Measurements from ENCODE around the gene MAN1A1. TPM values are rescaled to one million over a fixed set of nuclear protein-coding genes. Genes with fewer than 3 reads are reported as not detected.

Gene MAN1A1
- total and polyA plus RNA-seq, 2 experiments from 2014 or later: 2.0 to 8.7 TPM

DNA sequence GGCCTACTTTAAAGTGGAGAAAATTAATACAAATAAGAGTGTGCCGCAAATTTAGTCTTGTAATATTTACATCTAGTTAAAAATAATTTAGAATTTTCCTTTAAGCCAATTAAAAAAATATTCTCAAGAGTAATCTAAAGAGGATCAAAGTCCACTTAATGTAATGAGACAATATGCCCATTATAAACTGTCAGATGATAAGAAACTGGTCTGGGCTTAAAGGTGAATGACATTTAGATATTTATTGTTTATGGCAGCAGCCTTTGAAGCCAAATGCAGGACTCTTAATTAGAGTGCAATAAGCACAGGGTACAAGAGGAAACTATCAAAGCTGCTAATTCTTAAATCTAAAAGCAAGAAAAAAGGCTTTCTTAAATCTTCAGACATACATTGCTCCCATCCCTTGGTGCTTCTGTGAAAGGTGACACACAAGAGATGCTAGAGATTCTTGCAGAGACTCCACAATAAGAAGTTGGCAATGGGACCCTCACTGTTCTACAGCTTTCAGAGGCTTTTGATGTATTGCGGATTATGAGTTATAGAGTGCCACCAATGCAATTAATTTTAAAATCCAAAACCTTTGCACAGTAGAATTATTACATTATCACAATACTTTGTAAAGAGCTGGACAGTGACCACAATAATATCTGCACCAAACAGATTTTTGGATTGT lies 116.1 kb downstream of the MAN1A1 start:
- H3K36me3 ChIP-seq (ENCODE audit: insufficient read depth): no peaks in the 10 kb centered on the region
- ATAC-seq: no peak
- H3K4me2 ChIP-seq: no peak overlapping the region
- Mint-ChIP-seq H3K9me3 (peaks cover 5% of the 10 kb centered on the region), H3K36me3 (ENCODE audit: low read depth) (peaks cover 10% of the 10 kb centered on the region; the same call in 2 of the 3 replicates), H3K4me3 (no peak overlapping the region), H3K27ac (no peak overlapping the region), H3K27me3 (ENCODE audit: insufficient read depth, low read depth, poor library complexity) (no peaks in the 10 kb centered on the region), H3K4me1 (no peaks in the 10 kb centered on the region; the same call in 2 of the 3 replicates)
- no peak for DNase-seq (ENCODE audit: low spot score)
- H3K79me2 ChIP-seq (replicated peaks; ENCODE audit: insufficient read depth): no peaks in the 10 kb centered on the region
- no peaks in the 10 kb centered on the region for H4K20me1 ChIP-seq (replicated peaks; ENCODE audit: insufficient read depth)
- H3F3A ChIP-seq (replicated peaks; ENCODE audit: low read depth): no peaks in the 10 kb centered on the region
- no peak overlapping the region for H3K4me3 ChIP-seq
- no peaks in the 10 kb centered on the region for H3K4me1 ChIP-seq (ENCODE audit: insufficient read depth)
- no peak overlapping the region for H3K27ac ChIP-seq (ENCODE audit: low read depth)
- TF ChIP-seq STAT1 (IDR thresholded peaks at IDR 0.05; ENCODE audit: unreplicated experiment) (no peak), CREB1 (CRISPR knock-in tag; IDR thresholded peaks at IDR 0.05; ENCODE audit: low read depth) (no peak), JUNB (IDR thresholded peaks at IDR 0.05; ENCODE audit: unreplicated experiment) (no peak), NANOG (IDR thresholded peaks at IDR 0.05; ENCODE audit: borderline replicate concordance) (no peak), EZH2 (IDR thresholded peaks at IDR 0.05; ENCODE audit: low read depth, unreplicated experiment) (no peak), POLR2AphosphoS5 (IDR thresholded peaks at IDR 0.05; ENCODE audit: low read depth) (no peak), ZNF462 (CRISPR knock-in tag; IDR thresholded peaks at IDR 0.05) (no peak), ZNF114 (CRISPR knock-in tag; IDR thresholded peaks at IDR 0.05) (no peak)
- TF ChIP-seq, protein P1, sequence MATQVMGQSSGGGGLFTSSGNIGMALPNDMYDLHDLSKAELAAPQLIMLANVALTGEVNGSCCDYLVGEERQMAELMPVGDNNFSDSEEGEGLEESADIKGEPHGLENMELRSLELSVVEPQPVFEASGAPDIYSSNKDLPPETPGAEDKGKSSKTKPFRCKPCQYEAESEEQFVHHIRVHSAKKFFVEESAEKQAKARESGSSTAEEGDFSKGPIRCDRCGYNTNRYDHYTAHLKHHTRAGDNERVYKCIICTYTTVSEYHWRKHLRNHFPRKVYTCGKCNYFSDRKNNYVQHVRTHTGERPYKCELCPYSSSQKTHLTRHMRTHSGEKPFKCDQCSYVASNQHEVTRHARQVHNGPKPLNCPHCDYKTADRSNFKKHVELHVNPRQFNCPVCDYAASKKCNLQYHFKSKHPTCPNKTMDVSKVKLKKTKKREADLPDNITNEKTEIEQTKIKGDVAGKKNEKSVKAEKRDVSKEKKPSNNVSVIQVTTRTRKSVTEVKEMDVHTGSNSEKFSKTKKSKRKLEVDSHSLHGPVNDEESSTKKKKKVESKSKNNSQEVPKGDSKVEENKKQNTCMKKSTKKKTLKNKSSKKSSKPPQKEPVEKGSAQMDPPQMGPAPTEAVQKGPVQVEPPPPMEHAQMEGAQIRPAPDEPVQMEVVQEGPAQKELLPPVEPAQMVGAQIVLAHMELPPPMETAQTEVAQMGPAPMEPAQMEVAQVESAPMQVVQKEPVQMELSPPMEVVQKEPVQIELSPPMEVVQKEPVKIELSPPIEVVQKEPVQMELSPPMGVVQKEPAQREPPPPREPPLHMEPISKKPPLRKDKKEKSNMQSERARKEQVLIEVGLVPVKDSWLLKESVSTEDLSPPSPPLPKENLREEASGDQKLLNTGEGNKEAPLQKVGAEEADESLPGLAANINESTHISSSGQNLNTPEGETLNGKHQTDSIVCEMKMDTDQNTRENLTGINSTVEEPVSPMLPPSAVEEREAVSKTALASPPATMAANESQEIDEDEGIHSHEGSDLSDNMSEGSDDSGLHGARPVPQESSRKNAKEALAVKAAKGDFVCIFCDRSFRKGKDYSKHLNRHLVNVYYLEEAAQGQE (IDR thresholded peaks at IDR 0.05; ENCODE audit: unreplicated experiment): no peak
- TF ChIP-seq, protein P2, sequence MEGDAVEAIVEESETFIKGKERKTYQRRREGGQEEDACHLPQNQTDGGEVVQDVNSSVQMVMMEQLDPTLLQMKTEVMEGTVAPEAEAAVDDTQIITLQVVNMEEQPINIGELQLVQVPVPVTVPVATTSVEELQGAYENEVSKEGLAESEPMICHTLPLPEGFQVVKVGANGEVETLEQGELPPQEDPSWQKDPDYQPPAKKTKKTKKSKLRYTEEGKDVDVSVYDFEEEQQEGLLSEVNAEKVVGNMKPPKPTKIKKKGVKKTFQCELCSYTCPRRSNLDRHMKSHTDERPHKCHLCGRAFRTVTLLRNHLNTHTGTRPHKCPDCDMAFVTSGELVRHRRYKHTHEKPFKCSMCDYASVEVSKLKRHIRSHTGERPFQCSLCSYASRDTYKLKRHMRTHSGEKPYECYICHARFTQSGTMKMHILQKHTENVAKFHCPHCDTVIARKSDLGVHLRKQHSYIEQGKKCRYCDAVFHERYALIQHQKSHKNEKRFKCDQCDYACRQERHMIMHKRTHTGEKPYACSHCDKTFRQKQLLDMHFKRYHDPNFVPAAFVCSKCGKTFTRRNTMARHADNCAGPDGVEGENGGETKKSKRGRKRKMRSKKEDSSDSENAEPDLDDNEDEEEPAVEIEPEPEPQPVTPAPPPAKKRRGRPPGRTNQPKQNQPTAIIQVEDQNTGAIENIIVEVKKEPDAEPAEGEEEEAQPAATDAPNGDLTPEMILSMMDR (conservative IDR thresholded peaks at IDR 0.05; ENCODE audit: low read depth in 2 of 2): no peak
- no peaks in the 10 kb centered on the region for H3K27me3 ChIP-seq (ENCODE audit: insufficient read depth)
- no peak overlapping the region for H2AFZ ChIP-seq
- H3K9me2 ChIP-seq (ENCODE audit: insufficient read depth): no peaks in the 10 kb centered on the region
